ENCODE measurements around the gene FNIP2. TPM values are rescaled to one million over a fixed set of nuclear protein-coding genes. Genes with fewer than 3 reads are reported as not detected.

FNIP2 gene
- polyA plus RNA-seq, 1 donor from 2014 or later: 51.7 TPM

GRCh38 chr4:158850800-158851644, 82.2 kb downstream of the FNIP2 start:
- H3K9ac ChIP-seq (ENCODE audit: low read length): no peak overlapping the region

More at GRCh38 chr4:158850800-158851644, 82.2 kb downstream of the FNIP2 start:
- Histone ChIP-seq H3F3A (ENCODE audit: insufficient read depth, low read length, poor library complexity, severe bottlenecking) (no peaks in the 10 kb centered on the region), H3K9me3 (ENCODE audit: low read length) (no peaks in the 10 kb centered on the region), H3K4me3 (ENCODE audit: low read length) (no peak overlapping the region), H3K36me3 (ENCODE audit: insufficient read depth, low read length) (no peaks in the 10 kb centered on the region), H3K79me2 (replicated peaks; ENCODE audit: insufficient read depth, low read length) (no peaks in the 10 kb centered on the region), H2AFZ (ENCODE audit: low read depth, low read length) (no peak overlapping the region), H3K9me2 (ENCODE audit: insufficient read depth, low read length) (no peaks in the 10 kb centered on the region), H3K27me3 (ENCODE audit: insufficient read depth, low read depth, low read length) (no peaks in the 10 kb centered on the region), H4K20me1 (ENCODE audit: insufficient read depth) (no peaks in the 10 kb centered on the region), H3K27ac (ENCODE audit: low read length) (no peak overlapping the region), H3K4me2 (ENCODE audit: low read length) (no peak overlapping the region)
- TF ChIP-seq MXI1 (conservative IDR thresholded peaks at IDR 0.05; ENCODE audit: poor library complexity, severe bottlenecking) (no peak), RAD21 (conservative IDR thresholded peaks at IDR 0.05) (peak; percentile 71), POLR2AphosphoS5 (IDR thresholded peaks at IDR 0.05) (no peak), CTCF (IDR thresholded peaks at IDR 0.05; ENCODE audit: poor library complexity, severe bottlenecking) (peak; percentile 76), SMC3 (conservative IDR thresholded peaks at IDR 0.05; ENCODE audit: poor library complexity) (peak; percentile 83), EP300 (conservative IDR thresholded peaks at IDR 0.05; ENCODE audit: poor library complexity, severe bottlenecking) (no peak), REST (IDR thresholded peaks at IDR 0.05; ENCODE audit: borderline replicate concordance) (no peak), EZH2 (IDR thresholded peaks at IDR 0.05; ENCODE audit: borderline replicate concordance, insufficient read depth, low read length, poor library complexity, severe bottlenecking) (no peak), TAF1 (IDR thresholded peaks at IDR 0.05; ENCODE audit: low read depth) (no peak)

All from neural cell (in vitro differentiated cells).